Skeletal muscle satellite cell (primary cell): ENCODE measurements around the gene EIF2B1.
"Not testable (repeated sequence)": the region's sequence is repeated elsewhere in the genome, so short reads cannot be mapped to it uniquely, and the experiment has no call there.

Experiments
- H3K27me3 ChIP-seq: 2 replicates; pipeline ENCODE4 v1.7.0; 2013; ENCODE audit warnings: low read length; ENCODE audit not compliant: control insufficient read depth, insufficient read depth
- H3K36me3 ChIP-seq: 2 replicates; pipeline ENCODE4 v1.7.0; 2013; ENCODE audit warnings: mild to moderate bottlenecking, control low read depth, low read length; ENCODE audit not compliant: insufficient read depth
- H3K4me1 ChIP-seq: 2 replicates; pipeline ENCODE4 v1.7.0; 2013; ENCODE audit warnings: low read length; ENCODE audit not compliant: control insufficient read depth, insufficient read depth
- H3K4me2 ChIP-seq: 2 replicates; pipeline ENCODE4 v1.7.0; 2013; ENCODE audit warnings: mild to moderate bottlenecking, low read length
- H3K4me3 ChIP-seq: 2 replicates; pipeline ENCODE4 v1.7.0; 2013; ENCODE audit warnings: low read length
- H3K9ac ChIP-seq: 2 replicates; pipeline ENCODE4 v1.7.0; 2013; ENCODE audit warnings: mild to moderate bottlenecking, low read depth, low read length, moderate library complexity
- H3K9me3 ChIP-seq: replicated peaks from 2 replicates; pipeline ENCODE4 v1.7.0; 2013; ENCODE audit warnings: mild to moderate bottlenecking, control low read depth, low read length
- small RNA-seq: library from RNA; depleted of rRNA; stranded (forward); fragments of <200 nt; gene quantifications from one replicate; pipeline ENCODE3, GENCODE V24; 2012

Gene EIF2B1

GRCh38 chr12:123591702-123592481 lies 41.6 kb downstream of the EIF2B1 start:
- Histone ChIP-seq H3K4me2 (no peak overlapping the region), H3K36me3 (peaks cover 73% of the 10 kb centered on the region), H3K9ac (no peak overlapping the region), H3K4me3 (no peak overlapping the region), H3K27me3 (no peaks in the 10 kb centered on the region), H3K9me3 (no peaks in the 10 kb centered on the region), H3K4me1 (peaks cover 19% of the 10 kb centered on the region)

- Histone ChIP-seq H3K9me3 (no peaks in the 10 kb centered on the region), H3K4me2 (no peak overlapping the region), H3K27me3 (no peaks in the 10 kb centered on the region), H3K9ac (no peak overlapping the region), H3K4me3 (no peak overlapping the region), H3K4me1 (peaks cover 20% of the 10 kb centered on the region), H3K36me3 (peaks cover 6% of the 10 kb centered on the region)
Measured at GRCh38 chr12:123580772-123581171, 52.7 kb downstream of the EIF2B1 start.

- not testable (repeated sequence) for H3K27me3 ChIP-seq, H3K36me3 ChIP-seq, H3K9ac ChIP-seq, H3K4me3 ChIP-seq, H3K9me3 ChIP-seq, H3K4me2 ChIP-seq
- H3K4me1 ChIP-seq = peaks cover 14% of the 10 kb centered on the region
Measured at GRCh38 chr12:123578829-123579228, 54.7 kb downstream of the EIF2B1 start.

- H3K4me1 ChIP-seq = peaks cover 14% of the 10 kb centered on the region
- H3K36me3 ChIP-seq = peaks cover 6% of the 10 kb centered on the region
- no peaks in the 10 kb centered on the region for H3K9me3 ChIP-seq
- no peak overlapping the region for H3K9ac ChIP-seq
- H3K4me3 ChIP-seq = no peak overlapping the region
- H3K27me3 ChIP-seq = no peaks in the 10 kb centered on the region
- H3K4me2 ChIP-seq = no peak overlapping the region
Measured at GRCh38 chr12:123578243-123578642, 55.2 kb downstream of the EIF2B1 start.

GRCh38 chr12:123576611-123577010 lies 56.9 kb downstream of the EIF2B1 start:
- H3K9me3 ChIP-seq = no peaks in the 10 kb centered on the region
- H3K27me3 ChIP-seq = no peaks in the 10 kb centered on the region
- H3K4me1 ChIP-seq = peaks cover 5% of the 10 kb centered on the region
- no peak overlapping the region for H3K4me2 ChIP-seq
- no peak overlapping the region for H3K9ac ChIP-seq
- H3K36me3 ChIP-seq = peaks cover 6% of the 10 kb centered on the region
- no peak overlapping the region for H3K4me3 ChIP-seq

GRCh38 chr12:123573870-123574269 lies 59.6 kb downstream of the EIF2B1 start:
- Histone ChIP-seq H3K9me3 (no peaks in the 10 kb centered on the region), H3K4me2 (no peak overlapping the region), H3K27me3 (no peaks in the 10 kb centered on the region), H3K9ac (no peak overlapping the region), H3K36me3 (peaks cover 3% of the 10 kb centered on the region), H3K4me1 (no peaks in the 10 kb centered on the region), H3K4me3 (no peak overlapping the region)

- H3K4me2 ChIP-seq = no peak overlapping the region
- H3K9ac ChIP-seq = no peak overlapping the region
- peaks cover 3% of the 10 kb centered on the region for H3K36me3 ChIP-seq
- no peak overlapping the region for H3K4me3 ChIP-seq
- H3K4me1 ChIP-seq = no peaks in the 10 kb centered on the region
- no peaks in the 10 kb centered on the region for H3K27me3 ChIP-seq
- no peaks in the 10 kb centered on the region for H3K9me3 ChIP-seq
Measured at GRCh38 chr12:123572391-123572790, 61.1 kb downstream of the EIF2B1 start.

GRCh38 chr12:123571343-123571813 lies 62.1 kb downstream of the EIF2B1 start:
- H3K9me3 ChIP-seq = no peaks in the 10 kb centered on the region
- no peak overlapping the region for H3K4me2 ChIP-seq
- no peaks in the 10 kb centered on the region for H3K27me3 ChIP-seq
- H3K9ac ChIP-seq = no peak overlapping the region
- H3K36me3 ChIP-seq = no peaks in the 10 kb centered on the region
- no peak overlapping the region for H3K4me3 ChIP-seq
- H3K4me1 ChIP-seq = no peaks in the 10 kb centered on the region

Small RNA genes within 50 kb of the gene (small RNA-seq; reads per million reads assigned to genes)
- gene SNORA9B = 21.9 reads per million, percentile 94 among the genes with 10 or more reads in this experiment
